ENCODE data around the gene NANP. TPM values are rescaled to one million over a fixed set of nuclear protein-coding genes. Genes with fewer than 3 reads are reported as not detected.
A peak's percentile ranks its signal among the peaks of the same experiment; 100 is the strongest.

Gene NANP
- total and polyA plus RNA-seq, 4 donors, result 1.5 to 5.0 (median 3.2) TPM

DNA sequence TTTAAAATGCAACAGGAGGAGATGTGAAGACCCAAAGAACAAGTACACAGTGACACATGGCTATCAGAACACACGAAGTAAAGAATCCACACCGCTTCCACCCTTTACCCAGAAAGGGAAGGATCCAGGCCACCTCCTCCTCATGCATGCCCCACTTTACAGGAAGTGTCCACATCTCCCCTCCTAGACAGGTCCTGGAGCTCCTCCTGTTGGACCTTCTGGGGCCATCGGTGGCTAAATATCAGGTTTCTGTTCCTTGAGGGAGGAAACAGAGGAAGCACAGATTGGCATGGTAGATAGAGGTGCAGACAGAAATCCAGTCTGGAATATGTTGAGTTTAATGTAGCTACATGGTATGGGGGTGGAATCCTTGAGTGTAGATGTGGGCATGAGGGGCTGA lies 49.4 kb downstream of the NANP start:
- no peak overlapping the region for H3K27ac ChIP-seq (ENCODE audit: low read depth in 1 of 2, low read length in 2 of 2)
- no peak for DNase-seq (ENCODE audit: low spot score)
- WGBS, result 75% methylated on average over 3 of the region's 3 CpGs
- H3K4me1 ChIP-seq (ENCODE audit: control insufficient read depth in 4 of 4, insufficient read depth in 4 of 4, low read length in 3 of 4), result no peaks in the 10 kb centered on the region
- H3K9me3 ChIP-seq (ENCODE audit: control insufficient read depth in 4 of 4, low read length in 3 of 4), result no peaks in the 10 kb centered on the region
- no peak overlapping the region for H3K4me3 ChIP-seq (ENCODE audit: low read depth in 1 of 3, low read length in 3 of 3)
- TF ChIP-seq, protein P1, sequence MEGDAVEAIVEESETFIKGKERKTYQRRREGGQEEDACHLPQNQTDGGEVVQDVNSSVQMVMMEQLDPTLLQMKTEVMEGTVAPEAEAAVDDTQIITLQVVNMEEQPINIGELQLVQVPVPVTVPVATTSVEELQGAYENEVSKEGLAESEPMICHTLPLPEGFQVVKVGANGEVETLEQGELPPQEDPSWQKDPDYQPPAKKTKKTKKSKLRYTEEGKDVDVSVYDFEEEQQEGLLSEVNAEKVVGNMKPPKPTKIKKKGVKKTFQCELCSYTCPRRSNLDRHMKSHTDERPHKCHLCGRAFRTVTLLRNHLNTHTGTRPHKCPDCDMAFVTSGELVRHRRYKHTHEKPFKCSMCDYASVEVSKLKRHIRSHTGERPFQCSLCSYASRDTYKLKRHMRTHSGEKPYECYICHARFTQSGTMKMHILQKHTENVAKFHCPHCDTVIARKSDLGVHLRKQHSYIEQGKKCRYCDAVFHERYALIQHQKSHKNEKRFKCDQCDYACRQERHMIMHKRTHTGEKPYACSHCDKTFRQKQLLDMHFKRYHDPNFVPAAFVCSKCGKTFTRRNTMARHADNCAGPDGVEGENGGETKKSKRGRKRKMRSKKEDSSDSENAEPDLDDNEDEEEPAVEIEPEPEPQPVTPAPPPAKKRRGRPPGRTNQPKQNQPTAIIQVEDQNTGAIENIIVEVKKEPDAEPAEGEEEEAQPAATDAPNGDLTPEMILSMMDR (IDR thresholded peaks at IDR 0.05; ENCODE audit: low read depth, low read length, missing input control), result peak; percentile 4
- peak; percentile 34 to 55 for TF ChIP-seq RAD21 (IDR thresholded peaks at IDR 0.05)
- TF ChIP-seq YY1 (IDR thresholded peaks at IDR 0.05), result no peak
- H3K36me3 ChIP-seq (ENCODE audit: control insufficient read depth in 4 of 4, insufficient read depth in 3 of 4, low read depth in 1 of 4, low read length in 3 of 4), result peaks cover 0 to 1% (median 0%) of the 10 kb centered on the region in 4 donors
- H3K27me3 ChIP-seq (ENCODE audit: control insufficient read depth in 4 of 4, insufficient read depth in 4 of 4, low read length in 3 of 4), result no peaks in the 10 kb centered on the region
- H3K9ac ChIP-seq (ENCODE audit: low read depth in 1 of 2, low read length in 2 of 2), result no peak overlapping the region

DNA sequence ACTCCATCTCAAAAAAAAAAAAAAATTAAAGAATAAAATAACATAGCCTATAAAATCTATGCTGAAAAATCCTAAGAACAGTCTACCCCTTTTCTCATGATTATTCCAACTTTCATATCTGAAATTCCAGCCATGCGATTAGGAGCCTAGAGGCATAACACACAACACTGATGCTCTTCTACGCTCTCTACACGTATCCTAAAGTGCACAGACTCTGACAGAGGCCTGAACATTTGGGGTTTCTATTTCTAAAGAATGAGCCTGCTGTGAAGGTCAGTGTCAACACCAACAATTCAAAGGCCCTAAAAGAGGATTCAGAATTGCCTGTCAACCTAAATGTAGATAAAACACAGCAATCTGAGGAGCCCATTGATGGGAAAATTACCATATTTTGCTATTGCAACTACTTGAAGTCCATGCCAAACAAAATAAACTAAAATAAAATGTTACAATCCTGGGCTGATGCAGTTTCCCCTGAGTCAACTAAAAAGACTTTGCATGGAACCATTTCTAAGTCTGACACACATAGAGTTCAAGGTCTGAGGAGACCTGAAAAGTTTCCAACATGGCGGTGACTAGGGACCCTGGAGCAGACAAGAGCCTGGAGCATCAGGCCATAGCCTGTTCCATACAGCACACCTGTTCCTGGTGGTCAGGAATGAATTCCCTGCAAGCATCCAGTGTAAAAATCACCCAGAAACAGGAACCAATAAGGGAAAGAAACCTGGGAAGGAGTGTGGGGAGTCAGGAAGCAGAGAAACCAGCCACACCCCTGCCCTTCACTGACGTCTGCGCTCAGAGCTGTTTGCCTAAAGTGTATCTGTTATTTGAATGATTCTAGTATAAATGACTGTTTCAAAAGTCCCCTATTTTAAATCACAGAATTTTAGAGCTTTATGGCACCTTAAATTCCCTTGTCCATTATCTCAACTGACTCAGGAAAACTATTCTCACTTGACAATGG lies 50.2 kb downstream of the NANP start:
- DNase-seq (ENCODE audit: low spot score), result no peak
- H3K36me3 ChIP-seq (ENCODE audit: control insufficient read depth in 4 of 4, insufficient read depth in 3 of 4, low read depth in 1 of 4, low read length in 3 of 4), result peaks cover 0 to 1% (median 0%) of the 10 kb centered on the region in 4 donors
- 91% methylated on average over 6 of the region's 6 CpGs for WGBS
- no peak overlapping the region for H3K27ac ChIP-seq (ENCODE audit: low read depth in 1 of 2, low read length in 2 of 2)
- TF ChIP-seq, protein P1 (IDR thresholded peaks at IDR 0.05; ENCODE audit: low read depth, low read length, missing input control), result no peak
- TF ChIP-seq TAF1 (conservative IDR thresholded peaks at IDR 0.05) (no peak), FOXA1 (IDR thresholded peaks at IDR 0.05) (no peak), GABPA (IDR thresholded peaks at IDR 0.05 in 1 of 2, conservative IDR thresholded peaks at IDR 0.05 in 1 of 2) (no peak), SP1 (IDR thresholded peaks at IDR 0.05) (no peak), YY1 (IDR thresholded peaks at IDR 0.05) (no peak), RXRA (IDR thresholded peaks at IDR 0.05) (no peak), FOXA2 (IDR thresholded peaks at IDR 0.05) (no peak), HNF4A (conservative IDR thresholded peaks at IDR 0.05) (no peak)
- TF ChIP-seq, protein P2, sequence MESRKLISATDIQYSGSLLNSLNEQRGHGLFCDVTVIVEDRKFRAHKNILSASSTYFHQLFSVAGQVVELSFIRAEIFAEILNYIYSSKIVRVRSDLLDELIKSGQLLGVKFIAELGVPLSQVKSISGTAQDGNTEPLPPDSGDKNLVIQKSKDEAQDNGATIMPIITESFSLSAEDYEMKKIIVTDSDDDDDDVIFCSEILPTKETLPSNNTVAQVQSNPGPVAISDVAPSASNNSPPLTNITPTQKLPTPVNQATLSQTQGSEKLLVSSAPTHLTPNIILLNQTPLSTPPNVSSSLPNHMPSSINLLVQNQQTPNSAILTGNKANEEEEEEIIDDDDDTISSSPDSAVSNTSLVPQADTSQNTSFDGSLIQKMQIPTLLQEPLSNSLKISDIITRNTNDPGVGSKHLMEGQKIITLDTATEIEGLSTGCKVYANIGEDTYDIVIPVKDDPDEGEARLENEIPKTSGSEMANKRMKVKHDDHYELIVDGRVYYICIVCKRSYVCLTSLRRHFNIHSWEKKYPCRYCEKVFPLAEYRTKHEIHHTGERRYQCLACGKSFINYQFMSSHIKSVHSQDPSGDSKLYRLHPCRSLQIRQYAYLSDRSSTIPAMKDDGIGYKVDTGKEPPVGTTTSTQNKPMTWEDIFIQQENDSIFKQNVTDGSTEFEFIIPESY (IDR thresholded peaks at IDR 0.05), result no peak
- TF ChIP-seq, protein P3, sequence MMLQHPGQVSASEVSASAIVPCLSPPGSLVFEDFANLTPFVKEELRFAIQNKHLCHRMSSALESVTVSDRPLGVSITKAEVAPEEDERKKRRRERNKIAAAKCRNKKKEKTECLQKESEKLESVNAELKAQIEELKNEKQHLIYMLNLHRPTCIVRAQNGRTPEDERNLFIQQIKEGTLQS (IDR thresholded peaks at IDR 0.05), result no peak
- TF ChIP-seq, protein P4, sequence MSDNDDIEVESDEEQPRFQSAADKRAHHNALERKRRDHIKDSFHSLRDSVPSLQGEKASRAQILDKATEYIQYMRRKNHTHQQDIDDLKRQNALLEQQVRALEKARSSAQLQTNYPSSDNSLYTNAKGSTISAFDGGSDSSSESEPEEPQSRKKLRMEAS (IDR thresholded peaks at IDR 0.05), result no peak
- H3K9ac ChIP-seq (ENCODE audit: low read depth in 1 of 2, low read length in 2 of 2), result no peak overlapping the region
- no peak overlapping the region for H3K4me3 ChIP-seq (ENCODE audit: low read depth in 1 of 3, low read length in 3 of 3)
- no peaks in the 10 kb centered on the region for H3K27me3 ChIP-seq (ENCODE audit: control insufficient read depth in 4 of 4, insufficient read depth in 4 of 4, low read length in 3 of 4)
- no peaks in the 10 kb centered on the region for H3K9me3 ChIP-seq (ENCODE audit: control insufficient read depth in 4 of 4, low read length in 3 of 4)
- no peaks in the 10 kb centered on the region for H3K4me1 ChIP-seq (ENCODE audit: control insufficient read depth in 4 of 4, insufficient read depth in 4 of 4, low read length in 3 of 4)
